Measurements from ENCODE around the gene ABCB11.
"Not testable (repeated sequence)": the region's sequence is repeated elsewhere in the genome, so short reads cannot be mapped to it uniquely, and the experiment has no call there.

Gene ABCB11

DNA sequence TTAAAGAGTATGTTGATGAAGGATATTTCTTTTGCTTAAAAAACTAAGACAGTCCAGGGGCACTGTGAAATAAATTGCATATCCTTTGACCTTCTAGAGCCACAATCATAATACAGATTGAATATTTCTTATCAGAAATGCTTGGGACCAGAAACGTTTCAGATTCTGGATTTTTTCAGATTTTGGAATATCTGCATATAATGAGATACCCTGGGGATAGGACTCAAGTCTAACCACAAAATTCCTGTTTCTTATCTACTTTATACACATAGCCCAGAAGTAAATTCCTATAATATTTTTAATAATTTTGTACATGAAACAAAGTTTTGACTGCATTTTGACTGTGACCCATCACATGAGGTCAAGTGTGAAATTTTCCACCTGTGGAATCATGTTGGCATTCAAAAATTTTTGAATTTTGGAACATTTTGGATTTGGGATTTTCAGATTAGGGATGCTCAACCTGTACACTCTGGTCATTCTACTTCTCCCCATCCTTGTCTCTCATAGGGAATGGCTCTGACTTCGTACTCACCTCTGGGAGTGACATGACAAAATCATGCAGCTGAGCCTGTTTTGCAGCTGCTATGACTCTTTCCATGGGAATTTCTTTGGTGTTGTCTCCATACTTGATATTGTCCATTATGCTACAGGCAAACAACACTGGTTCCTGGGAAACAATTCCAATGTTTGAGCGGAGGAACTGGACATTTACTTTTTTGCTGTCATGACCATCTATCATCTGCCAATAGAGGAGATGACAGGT, 104.3 kb downstream of the ABCB11 start:
- DNase-seq, result no peak

DNA sequence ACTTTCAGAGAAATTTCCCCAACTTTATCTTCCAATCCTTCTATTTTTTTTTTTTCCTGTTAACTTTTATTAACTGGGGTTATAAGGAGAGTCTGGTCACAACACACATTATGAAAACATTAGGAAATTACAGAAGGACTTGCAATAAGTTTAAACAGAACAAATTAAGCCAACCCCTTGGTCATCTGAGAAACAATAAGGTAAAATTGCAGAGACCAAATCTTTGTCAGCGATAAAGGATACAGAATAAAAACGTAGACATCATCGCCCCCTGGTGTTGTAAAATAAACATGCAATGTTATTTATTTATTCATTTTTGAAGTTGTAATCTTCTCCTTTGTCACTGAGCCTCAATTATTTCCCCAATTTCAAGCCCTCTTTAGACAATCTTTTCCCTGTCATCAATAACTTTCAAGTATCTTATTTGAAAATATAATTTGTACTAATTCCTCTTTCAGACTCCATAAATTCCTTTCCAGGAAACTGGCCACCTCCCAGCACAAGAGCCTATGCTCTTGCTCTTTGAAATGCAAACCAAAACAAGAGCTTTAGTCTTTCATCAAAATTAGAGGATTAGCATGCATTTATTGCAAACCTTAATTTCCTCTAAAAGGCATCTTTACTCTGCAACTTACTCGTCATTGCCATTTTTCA, 110.5 kb downstream of the ABCB11 start:
- peak; percentile 10 for DNase-seq

DNA sequence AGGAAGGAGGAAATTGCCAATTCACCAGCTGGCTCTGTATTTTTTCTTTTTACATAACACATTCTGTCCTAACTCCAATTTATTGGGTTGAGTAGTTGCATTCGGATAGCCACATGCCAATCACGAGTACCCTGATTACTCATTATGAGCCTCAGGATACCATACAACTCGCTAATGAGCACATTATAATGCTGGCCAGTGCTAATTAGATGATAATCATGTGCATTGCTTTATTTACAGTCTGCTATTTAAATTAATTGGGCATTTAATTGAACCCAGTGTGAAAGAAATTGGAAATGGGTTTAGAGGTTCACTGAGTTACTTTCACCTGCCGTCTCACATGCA, 114.8 kb downstream of the ABCB11 start:
- no peak for DNase-seq

DNA sequence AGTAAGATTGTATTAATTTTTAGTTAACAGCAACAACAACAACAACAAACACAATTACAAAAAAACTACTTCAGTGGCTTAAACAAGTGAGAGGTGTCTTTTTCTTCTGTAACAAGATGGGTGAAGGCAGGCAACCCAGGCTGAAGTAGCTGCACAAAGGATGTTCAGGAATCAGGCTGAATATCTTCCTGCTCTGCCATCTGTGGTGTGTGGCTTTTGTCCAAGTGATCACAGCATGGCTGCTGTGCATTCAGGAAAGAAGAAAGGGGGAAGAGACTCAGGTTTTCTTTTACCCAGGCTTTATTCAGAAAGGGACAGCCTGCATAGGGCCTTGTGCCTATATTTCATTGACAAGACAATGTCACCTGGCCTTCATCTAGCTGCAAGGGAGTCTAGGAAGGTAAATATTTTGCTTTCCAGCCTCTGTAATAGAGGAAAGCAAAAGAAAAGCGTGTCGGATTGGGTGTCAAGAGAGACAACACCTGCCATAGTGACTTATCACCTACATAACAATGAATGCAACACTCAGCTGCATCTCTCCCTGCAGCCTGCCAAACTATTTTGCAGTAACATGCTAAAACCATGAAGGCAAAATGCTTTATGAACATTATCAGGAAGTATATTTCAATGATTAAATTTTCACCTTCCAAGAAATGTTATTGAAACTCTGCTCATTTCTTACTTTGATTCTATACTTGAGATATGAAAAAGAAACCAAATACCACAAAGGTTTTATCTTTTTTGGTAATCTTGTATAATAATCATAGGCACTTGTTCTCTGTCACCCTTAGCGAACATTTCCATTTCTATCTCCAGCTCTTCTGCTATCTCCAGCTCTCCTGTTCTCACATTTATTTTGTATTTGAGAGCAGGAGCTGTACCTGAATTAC, 115.4 kb downstream of the ABCB11 start:
- no peak for DNase-seq

DNA sequence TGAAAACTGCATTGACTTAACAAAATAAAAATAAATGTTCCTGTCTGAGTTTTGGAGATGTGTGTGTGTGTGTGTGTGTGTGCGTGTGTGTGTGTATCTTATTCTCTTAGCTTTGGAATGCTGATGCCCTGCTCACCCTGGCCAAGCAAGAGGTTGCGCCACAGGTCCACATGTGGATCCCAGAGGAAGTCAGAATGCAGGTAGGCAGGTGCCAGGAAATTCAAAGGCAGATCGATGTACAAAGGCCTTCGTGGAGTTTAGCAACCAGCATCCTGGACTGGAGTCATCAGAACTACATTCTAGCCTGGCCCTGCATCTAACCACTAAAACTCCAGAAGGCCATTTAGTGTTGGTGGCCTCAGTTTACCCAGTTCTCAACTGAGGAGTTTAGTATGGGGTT, 117.6 kb downstream of the ABCB11 start:
- no peak for DNase-seq

DNA sequence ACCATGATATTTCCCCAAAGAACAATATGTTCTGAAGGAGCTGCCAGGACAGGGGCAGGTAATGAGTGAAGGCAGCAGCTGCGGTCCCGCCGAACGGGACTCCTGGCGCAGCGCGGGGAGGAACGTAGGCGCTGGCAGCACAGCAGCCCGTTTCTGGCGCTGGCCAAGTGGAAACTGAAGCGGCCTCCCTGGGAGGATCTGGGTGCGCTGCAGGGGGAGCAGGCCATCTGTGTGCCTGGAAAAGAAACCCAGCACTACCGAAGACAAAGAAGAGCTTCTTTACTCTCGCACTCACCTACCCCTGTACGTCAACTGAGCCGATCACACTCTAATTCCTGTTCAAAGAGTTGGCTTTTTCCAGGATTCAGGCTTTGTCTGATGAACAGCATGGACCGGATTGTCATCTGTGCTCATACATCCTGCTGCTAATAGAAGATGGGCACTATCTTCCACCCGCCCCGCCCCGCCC, 118.2 kb downstream of the ABCB11 start:
- no peak for DNase-seq

DNA sequence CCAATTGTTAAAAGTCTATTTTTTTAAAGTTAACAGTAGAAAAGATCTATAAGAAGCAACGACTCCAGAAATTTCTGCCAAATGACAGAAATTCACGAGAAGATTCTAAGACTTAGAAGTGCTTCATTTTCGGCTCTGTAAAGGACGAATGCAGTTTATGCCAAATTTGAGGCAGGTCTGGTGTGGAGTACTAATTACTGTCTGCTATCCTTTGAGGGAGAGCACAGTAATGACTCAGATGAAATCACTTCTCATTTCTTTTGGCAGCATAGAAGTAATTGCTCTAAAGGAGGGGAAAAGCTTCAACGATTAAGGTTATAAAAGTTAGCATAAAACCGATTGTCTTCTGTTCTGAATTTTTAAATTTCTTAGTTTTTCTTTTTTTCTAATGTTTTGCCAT, 118.7 kb downstream of the ABCB11 start:
- DNase-seq, result no peak

DNA sequence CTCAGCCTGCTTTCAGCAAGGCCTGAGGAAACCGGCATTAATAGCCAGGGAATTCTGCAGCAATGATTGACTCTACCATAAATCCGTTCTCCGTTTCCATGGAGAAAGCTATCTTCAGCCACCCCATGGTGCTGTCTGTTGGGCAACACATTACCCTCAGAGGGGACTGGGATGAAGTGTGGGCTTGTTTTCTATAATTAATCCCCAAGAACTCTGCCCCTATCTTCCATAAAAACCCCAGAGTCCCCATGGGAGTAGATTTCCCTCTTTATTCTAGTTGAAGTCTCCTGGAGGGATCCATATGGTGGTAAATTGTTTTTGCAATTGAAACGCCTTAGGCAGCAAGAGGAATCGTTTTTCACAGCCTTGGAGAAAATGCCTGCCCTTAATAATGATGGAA, 120.8 kb downstream of the ABCB11 start:
- DNase-seq, result no peak

DNA sequence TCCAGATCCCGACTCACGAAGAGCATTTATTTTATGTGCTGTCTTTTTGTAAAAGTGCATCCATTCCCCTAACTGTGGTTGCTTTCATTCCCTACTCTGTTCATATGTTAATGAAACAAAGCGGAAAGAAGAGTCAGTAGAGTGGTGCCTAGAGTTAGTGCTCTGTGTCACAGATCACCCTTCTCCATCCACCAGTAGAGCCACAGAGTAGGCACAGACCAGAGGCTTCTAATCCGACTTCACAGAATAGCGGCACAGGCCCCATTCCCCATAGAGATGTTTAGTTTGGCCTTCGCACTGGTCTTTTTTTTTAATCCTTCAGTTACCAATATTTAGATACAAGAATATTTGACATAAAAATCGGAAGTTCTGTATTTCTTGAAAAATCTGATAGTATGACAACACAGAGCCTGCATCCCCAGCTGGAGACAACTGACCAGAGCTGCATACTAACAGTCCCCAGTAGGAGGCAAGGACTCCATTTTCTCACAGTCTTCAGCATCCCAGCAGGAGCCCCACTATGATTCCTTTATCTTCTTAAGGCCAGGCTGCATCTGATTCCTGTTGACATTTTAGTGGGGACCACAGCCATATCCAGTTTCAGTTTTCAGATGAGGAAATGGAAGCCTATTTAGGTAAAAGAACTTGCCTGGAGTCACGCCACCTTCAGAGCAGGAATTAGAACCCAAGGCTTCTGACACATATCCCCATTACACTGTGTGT, 123.0 kb downstream of the ABCB11 start:
- DNase-seq, result no peak

DNA sequence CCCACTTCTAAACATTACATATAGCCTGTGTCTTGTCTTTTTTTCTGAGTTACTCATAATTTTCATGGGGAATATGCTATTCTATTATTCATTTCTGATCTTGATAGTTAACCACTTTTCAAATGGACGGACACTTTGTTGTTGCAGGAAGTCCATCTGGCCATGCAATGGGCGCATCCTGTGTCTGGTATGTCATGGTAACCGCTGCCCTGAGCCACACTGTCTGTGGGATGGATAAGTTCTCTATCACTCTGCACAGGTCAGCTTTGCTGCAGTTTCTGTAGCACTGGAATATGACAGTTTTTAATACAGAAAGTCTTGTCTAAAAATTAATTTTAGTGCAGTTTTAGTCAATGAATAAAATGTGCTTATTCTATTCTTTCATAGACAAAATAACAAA, 126.8 kb downstream of the ABCB11 start:
- no peak for DNase-seq

DNA sequence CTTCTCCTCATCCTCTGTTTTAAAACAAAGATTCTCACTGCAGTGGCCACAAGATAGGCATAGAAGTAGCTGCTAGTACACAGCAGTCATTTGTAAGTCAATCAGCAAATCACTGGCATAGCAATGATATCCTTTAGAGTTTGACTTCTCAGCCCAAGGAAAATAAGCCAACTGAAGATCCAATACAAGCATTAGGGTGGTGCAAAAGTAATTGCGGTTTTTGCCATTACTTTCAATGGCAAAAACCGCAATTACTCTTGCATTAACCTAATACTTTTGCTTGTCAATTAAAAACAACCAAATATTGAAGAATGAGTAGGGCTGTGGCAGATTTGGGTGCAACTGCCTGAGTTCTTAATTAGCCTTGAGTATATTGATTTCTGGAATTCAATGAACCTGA, 127.2 kb downstream of the ABCB11 start:
- DNase-seq, result no peak

DNA sequence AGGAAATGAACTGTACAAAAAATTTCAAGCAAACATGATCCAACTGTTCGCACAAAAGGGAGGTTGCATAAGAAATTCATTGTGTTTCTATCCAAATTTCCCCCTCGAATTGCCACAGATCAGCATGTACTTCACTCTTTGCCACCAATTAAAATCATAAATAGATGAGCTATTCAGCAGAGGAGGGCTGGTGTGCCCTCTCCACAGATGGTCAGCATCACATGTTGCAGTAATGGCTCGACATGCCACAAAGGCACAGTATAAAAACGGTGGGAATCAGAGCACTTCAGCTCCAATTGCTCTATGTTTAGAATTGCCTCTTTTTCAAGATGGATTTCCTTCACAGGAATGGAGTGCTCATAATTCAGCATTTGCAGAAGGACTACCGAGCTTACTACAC, 130.1 kb downstream of the ABCB11 start, which contains the start of gene G6PC2:
Gene G6PC2, plus strand, starts transcription at position 289 of the 400 bp plus-strand sequence. Its CDS starts 41 bp downstream, at position 330.
- DNase-seq, result no peak

DNA sequence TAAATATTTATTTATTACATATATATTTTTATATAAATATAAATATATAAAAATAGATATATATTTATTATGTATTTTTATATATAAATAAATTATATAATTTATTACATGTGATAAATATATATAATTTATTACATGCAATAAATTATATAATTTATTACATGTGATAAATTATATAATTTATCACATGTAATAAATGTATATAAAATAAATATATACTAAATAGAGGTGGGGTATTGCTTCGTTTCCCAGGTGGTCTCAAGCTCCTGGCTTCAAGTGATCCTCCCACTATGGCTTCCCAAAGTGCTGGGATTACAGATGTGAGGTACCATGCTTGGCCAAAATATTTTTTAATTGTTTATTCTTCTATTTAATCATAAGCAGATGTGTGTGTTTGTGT, 133.7 kb downstream of the ABCB11 start:
- DNase-seq, result no peak

DNA sequence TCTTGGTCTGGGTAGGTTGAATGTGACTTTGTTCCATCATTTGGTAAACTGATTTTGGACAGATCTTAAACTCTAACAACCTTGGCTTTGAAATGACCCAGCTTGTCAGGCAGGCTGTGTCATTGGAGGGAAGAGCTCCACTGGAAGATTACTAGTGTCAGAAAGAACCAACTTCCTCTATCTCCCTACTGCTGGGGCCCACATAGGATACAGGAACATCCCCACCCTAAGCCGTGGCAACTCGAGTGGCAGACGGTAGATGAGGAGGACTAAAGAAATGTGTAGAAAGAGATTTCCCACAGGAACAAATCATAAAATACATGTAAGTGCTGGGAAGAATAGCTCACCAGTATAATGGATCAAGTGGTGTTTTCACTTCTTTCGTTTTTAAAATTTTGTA, 134.3 kb downstream of the ABCB11 start:
- no peak for DNase-seq

DNA sequence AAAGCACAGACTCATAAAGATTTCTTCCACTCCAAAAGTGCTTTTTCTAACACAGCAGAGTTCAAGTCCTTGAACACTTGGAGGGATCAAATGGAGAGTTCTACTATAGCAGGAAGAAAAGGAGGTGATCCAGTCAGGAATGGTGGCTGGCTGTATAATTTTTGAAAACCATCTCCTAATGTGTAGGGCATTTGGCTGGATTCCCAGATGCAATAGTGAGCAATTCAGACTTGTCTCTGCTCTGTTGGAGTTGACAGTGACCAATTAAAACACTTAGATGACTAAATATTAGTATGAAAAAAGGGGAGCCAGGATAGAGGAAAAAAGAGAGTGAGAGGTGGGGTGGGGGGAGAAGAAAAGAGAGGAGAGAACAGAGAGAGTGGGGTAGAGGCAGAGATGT, 135.4 kb downstream of the ABCB11 start:
- no peak for DNase-seq

DNA sequence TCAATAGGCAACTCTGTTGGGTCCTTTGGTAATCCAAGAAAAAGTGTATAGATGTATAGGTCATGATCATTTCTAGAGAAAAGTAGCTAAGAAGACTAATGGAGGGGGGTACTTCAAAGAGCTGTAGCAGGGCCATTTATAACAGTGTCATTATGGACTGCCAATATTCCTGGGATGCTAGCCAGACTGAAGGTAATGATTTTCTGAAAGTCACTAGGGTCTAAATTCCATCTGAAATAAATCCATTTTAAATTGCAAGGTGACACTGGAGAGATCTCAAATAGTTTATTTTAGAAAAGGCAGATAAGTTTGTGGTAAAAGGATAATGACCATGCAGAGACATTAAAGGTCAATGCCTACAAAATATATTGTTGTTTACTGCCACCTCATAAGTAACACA, 136.4 kb downstream of the ABCB11 start:
- DNase-seq, result no peak

DNA sequence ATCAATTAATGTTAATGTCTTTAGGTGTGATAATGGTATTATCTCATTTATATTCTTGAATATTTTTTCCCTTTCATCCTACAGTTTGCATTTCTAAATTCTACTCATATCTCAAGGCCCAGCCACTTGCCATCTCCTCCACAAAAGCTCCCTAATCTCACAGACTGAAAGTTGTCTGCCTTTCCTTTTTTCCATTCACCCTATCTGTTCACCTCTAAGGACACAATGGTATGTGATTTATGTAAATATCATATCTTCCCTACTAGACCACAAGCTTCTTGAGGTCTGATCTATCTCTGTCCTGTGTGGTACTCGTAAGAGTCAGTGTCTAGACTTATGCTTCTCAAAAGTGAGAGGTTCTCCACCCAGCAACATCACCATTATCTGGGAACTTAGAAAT, 137.0 kb downstream of the ABCB11 start:
- no peak for DNase-seq

DNA sequence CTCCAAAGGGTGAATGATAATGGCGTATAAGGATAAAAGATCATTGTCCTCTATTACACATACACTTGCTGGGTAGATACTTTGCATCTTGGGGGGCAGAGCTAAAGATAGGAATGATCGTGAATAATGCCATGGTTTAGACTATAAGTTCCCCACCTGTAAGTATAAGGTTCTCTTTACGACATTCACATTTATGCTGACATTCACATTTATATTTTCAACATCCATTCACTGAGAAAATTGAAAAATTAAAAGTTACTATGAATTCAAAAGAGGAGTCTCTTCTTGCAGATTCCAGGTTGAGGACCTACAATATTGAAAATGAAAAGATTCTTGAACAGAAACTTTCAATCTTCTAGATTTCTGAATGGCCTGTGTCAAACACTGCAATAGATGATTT, 138.8 kb downstream of the ABCB11 start:
- no peak for DNase-seq

DNA sequence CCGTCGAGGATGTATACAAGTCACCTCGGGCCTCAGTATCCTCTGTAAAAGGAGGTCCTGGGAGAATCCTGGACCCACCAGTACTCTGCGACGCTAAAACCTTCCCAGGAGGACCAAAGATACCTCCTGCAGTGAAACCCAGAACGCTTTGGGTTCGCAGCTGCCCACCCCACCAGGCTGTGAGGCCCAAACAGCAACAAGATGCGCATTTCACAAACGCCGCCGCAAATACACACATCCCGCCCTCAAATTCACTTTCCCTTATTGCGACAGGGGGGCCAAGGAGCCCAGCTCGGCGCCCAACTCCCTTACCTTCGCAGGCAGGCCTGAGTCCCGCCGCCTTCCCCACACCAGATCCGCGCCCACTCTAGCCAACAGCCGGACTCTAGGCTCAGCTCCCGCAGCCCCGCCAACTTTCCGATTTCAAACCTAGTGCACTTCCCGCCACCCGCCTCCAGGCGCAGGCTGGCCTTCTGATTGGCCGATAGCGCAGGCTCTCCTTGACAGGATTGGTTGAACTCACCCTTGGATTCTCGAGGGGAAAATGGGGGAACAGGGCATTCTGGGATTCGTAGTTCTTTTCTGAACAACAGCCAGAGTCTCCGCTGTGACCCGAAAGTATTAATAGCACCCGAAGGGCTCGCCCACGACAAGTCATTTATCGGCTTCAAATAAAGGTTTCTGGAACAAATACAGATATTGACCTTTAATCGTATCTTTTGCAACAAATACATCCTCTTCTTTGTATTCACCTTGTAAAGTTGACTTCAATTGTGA, 140.9 kb downstream of the ABCB11 start, which contains the start of gene SPC25:
Gene SPC25, minus strand, starts transcription at position 425 of the 777 bp plus-strand sequence. CDS start 911 bp downstream, outside the sequence.
- DNase-seq, result peak; percentile 90

DNA sequence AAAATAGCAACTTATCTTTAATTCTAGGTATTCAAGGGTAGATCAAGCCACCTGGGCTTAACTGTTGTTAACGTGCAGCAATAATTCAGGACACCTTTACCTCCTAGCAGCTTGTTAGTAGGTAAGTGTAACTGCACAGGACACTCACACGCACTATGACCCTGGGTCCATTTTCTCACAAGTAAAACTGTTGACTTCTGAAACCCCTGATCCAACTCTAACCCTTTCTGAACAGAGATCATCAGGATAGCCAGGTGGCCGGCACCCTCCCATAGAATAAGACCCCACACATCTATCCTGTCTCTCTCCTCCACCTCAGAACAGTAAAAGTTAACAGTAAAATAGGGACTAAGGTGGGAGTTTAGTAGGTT, 141.5 kb downstream of the ABCB11 start:
- DNase-seq, result no peak

DNA sequence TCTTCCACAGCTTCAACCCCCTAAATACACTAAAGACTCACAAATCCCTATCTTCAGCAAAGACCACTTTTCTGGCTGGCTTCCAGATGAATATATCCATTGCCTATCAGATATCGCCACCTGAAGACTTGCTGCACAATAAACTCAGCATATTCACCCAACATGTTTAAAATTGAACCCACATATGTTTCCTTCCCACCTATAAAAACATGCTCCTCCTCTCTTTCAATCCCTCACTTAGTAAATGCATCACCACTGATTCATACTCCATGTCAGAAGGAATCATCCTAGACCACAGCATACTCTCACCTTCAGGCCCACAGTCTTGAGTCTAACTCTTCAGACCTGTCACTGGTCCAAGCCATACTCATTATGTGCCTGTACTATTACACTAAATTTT, 146.1 kb downstream of the ABCB11 start:
- DNase-seq, result no peak

DNA sequence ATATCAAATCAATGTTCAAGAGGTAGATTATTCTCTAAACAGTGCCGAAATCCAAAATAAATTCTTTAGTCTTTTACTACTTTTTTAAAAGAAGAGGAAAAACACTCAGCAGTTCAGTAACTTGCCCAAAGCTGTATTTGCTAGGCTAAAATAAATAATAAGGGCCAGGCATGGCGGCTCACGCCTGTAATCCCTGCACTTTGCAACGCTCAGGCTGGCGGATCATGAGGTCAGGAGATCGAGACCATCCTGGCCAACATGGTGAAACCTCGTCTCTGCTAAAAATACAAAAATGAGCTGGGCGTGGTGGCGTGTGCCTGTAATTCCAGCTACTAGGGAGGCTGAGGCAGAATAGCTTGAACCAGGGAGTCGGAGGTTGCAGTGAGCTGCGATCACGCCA, 149.0 kb downstream of the ABCB11 start:
- not testable (repeated sequence) for DNase-seq

Measured in NCI-H1092 (cell line).